SH-SY5Y (cell line): ENCODE data around the gene APBB1IP.

Experiments
- GATA2 ChIP-seq: IDR thresholded peaks from 2 replicates; pipeline ENCODE4 v1.6.1; 2011; ENCODE audit warnings: mild to moderate bottlenecking, low read depth, low read length
- GATA3 ChIP-seq: IDR thresholded peaks from 2 replicates; pipeline ENCODE4 v1.6.1; 2011; ENCODE audit warnings: low read depth, mild to moderate bottlenecking, low read length, moderate library complexity

- no peak for TF ChIP-seq GATA3
- no peak for TF ChIP-seq GATA2
Measured at GRCh38 chr10:26524161-26524896, 86.2 kb downstream of the APBB1IP start.
